Mesenteric fat pad (tissue), 1 donor: Measurements from ENCODE around the gene VPS26C. TPM values are rescaled to one million over a fixed set of nuclear protein-coding genes. Genes with fewer than 3 reads are reported as not detected.
A peak's percentile ranks its signal among the peaks of the same experiment; 100 is the strongest.
"Not testable (repeated sequence)": the region's sequence is repeated elsewhere in the genome, so short reads cannot be mapped to it uniquely, and the experiment has no call there.

ENCODE experiments used
- DNase-seq: peaks from one replicate; pipeline ENCODE4 v3.0.0-alpha.2; 2020; ENCODE audit warnings: low spot score
- total RNA-seq: library from RNA; stranded (reverse); fragmentation: NEBNext Ultra II Directional; extraction: Animal tissue kit (Norgen Biotek cat#: 25700); gene quantifications from one replicate; pipeline ENCODE4 v1.2.1, GENCODE V29; 2021
- donor health status: DM: yes; HTN: yes; CAD: no.

Gene VPS26C
- total RNA-seq, 1 donor from 2014 or later, result 48.5 TPM

- no peak for DNase-seq
These were observed 35.5 kb downstream of the VPS26C start for GRCh38 chr21:37231671-37232070.

GRCh38 chr21:37231249-37231645, 35.9 kb downstream of the VPS26C start:
- peak; percentile 77 for DNase-seq

- peak; percentile 60 for DNase-seq
These were observed 36.4 kb downstream of the VPS26C start for GRCh38 chr21:37230632-37231248.

GRCh38 chr21:37228003-37228400, 39.1 kb downstream of the VPS26C start:
- no peak for DNase-seq

GRCh38 chr21:37227071-37228002, 39.8 kb downstream of the VPS26C start:
- DNase-seq, result peak; percentile 80

GRCh38 chr21:37226041-37226920, 40.9 kb downstream of the VPS26C start:
- peak; percentile 65 for DNase-seq

GRCh38 chr21:37224861-37225839, 42.0 kb downstream of the VPS26C start:
- DNase-seq, result peak; percentile 71

- DNase-seq, result peak; percentile 24
These were observed 43.3 kb downstream of the VPS26C start for GRCh38 chr21:37223804-37224345.

GRCh38 chr21:37222248-37222647, 44.9 kb downstream of the VPS26C start:
- DNase-seq, result not testable (repeated sequence)

GRCh38 chr21:37220981-37221664, 46.0 kb downstream of the VPS26C start:
- peak; percentile 98 for DNase-seq

- peak; percentile 89 for DNase-seq
These were observed 46.6 kb downstream of the VPS26C start for GRCh38 chr21:37220433-37220980.

- DNase-seq, result no peak
These were observed 47.2 kb downstream of the VPS26C start for GRCh38 chr21:37219761-37220432.

GRCh38 chr21:37214952-37215351, 52.2 kb downstream of the VPS26C start:
- DNase-seq, result peak; percentile 12

GRCh38 chr21:37210799-37211198, 56.3 kb downstream of the VPS26C start:
- no peak for DNase-seq

- DNase-seq, result no peak
These were observed 57.0 kb downstream of the VPS26C start for GRCh38 chr21:37210130-37210529.

- no peak for DNase-seq
These were observed 58.4 kb downstream of the VPS26C start for GRCh38 chr21:37208741-37209225.

- DNase-seq, result no peak
These were observed 58.9 kb downstream of the VPS26C start for GRCh38 chr21:37208056-37208721.
